Effector memory CD8-positive, alpha-beta T cell (primary cell): ENCODE results near the gene KDM2A.
A peak's percentile ranks its signal among the peaks of the same experiment; 100 is the strongest.
"Not testable (repeated sequence)": the region's sequence is repeated elsewhere in the genome, so short reads cannot be mapped to it uniquely, and the experiment has no call there.

ENCODE experiments used
- ATAC-seq: fragments of 150-1000 bp; cut with Tn5 transposase; replicated peaks from 2 replicates; pipeline ENCODE4 v1.10.0; 2021; ENCODE audit warnings: mild to moderate bottlenecking, moderate library complexity
- DNase-seq, 3 experiments: peaks; one replicate each; pipeline ENCODE4 v3.0.0; 2021
- H3K27ac Mint-ChIP-seq, 2 donors: one replicate each; pipeline ENCODE4 v1.8.0; 2022; ENCODE audit warnings: mild to moderate bottlenecking in 2 of 2, mixed read lengths in 2 of 2, moderate library complexity in 2 of 2
- H3K27me3 Mint-ChIP-seq, 2 donors: one replicate each; pipeline ENCODE4 v1.8.0; 2022; ENCODE audit warnings: mixed read lengths in 2 of 2
- H3K36me3 Mint-ChIP-seq: one replicate; pipeline ENCODE4 v1.8.0; 2022; ENCODE audit warnings: mild to moderate bottlenecking, moderate library complexity, mixed read lengths; ENCODE audit not compliant: insufficient read depth
- H3K4me1 Mint-ChIP-seq, 2 donors: one replicate each; pipeline ENCODE4 v1.8.0; 2022; ENCODE audit warnings: low read depth in 2 of 2, mixed read lengths in 2 of 2
- H3K4me3 Mint-ChIP-seq, 2 donors: one replicate each; pipeline ENCODE4 v1.8.0; 2022; ENCODE audit warnings: mild to moderate bottlenecking in 2 of 2, mixed read lengths in 2 of 2, moderate library complexity in 2 of 2
- H3K9me3 Mint-ChIP-seq, 2 donors: one replicate each; pipeline ENCODE4 v1.8.0; 2022; ENCODE audit warnings: mixed read lengths in 2 of 2

Gene KDM2A

DNA sequence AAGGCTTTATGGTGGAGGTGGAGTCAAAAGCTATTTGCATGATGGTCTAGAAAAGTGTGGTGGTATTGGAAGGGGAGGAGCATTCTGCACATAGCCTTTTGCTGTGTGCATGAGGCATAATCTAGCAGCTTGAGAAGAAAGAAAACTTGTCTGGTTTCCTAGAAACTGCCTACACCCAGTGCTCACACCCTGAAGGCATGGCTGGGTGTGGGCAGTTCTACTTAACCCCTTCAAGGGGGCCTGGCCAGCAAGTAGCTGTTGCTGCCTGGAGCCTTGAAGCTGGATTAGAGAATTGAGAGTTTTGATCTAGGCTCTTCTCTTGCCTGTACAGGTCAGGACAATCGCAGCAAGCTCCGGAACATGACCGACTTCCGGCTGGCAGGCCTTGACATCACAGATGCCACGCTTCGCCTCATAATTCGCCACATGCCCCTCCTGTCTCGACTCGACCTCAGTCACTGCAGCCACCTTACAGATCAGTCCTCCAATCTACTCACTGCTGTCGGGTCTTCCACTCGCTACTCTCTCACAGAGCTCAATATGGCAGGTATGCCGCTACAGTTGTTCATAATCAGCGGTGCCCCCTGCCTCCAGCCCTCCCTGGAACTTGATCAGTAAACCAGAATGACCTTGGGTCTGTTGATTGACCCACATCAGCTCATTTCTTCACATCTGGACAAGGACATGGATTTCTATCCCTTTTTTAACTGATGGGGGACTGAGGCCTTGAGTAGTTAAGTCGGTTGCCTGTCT, 135.0 kb downstream of the KDM2A start:
- DNase-seq, result no peak
- Mint-ChIP-seq H3K4me3 (peak overlapping the region in 1 of 2 donors; percentile 41), H3K36me3 (peaks cover 100% of the 10 kb centered on the region), H3K27ac (peak overlapping the region; percentile 16 to 82), H3K27me3 (no peaks in the 10 kb centered on the region), H3K9me3 (no peaks in the 10 kb centered on the region), H3K4me1 (peaks cover 16 to 38% of the 10 kb centered on the region in 2 donors)
- no peak for ATAC-seq

DNA sequence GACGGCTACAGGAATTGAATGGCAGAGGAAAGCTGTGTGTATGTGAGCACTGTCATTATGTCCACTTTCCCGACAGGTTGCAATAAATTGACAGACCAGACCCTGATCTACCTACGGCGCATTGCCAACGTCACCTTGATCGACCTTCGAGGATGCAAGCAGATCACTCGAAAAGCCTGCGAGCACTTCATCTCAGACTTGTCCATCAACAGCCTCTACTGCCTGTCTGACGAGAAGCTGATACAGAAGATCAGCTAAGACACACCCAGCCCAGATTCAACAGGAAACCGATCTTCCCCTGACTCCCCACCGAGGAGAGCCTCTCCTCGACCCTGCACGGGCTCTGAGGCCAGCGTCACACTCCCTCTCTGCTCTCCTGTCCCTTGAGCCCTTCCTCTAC, 135.7 kb downstream of the KDM2A start:
- H3K27ac Mint-ChIP-seq, result peak overlapping the region; percentile 54 to 82
- no peaks in the 10 kb centered on the region for H3K27me3 Mint-ChIP-seq
- H3K9me3 Mint-ChIP-seq, result no peaks in the 10 kb centered on the region

DNA sequence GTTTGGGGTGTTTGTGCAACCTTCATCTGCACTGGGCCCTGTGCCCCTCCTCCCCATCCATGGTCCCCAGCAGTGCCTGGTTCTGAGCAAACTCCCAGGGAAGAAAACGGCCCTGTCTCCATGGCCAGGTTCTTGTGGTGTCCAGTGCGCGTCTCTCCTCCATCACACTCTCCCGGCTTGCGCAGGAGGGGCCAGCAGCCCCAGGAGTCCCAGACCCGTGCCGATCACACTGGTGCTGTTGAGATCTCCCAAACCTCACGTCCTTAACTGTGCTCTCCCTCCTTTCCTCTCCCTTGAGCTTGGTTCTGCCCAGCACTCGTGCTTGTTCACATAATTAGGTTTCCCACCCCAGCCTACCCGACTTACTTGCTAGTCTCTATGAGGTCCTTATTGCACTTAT, 136.3 kb downstream of the KDM2A start:
- Mint-ChIP-seq H3K27me3 (no peaks in the 10 kb centered on the region), H3K4me1 (peaks cover 14 to 31% of the 10 kb centered on the region in 2 donors), H3K9me3 (no peaks in the 10 kb centered on the region), H3K36me3 (peaks cover 96% of the 10 kb centered on the region), H3K27ac (peak overlapping the region; percentile 54 to 82), H3K4me3 (no peak overlapping the region)
- ATAC-seq, result no peak
- no peak for DNase-seq

More for the DNA sequence above, 135.7 kb downstream of the KDM2A start:
- Mint-ChIP-seq H3K36me3 (peaks cover 100% of the 10 kb centered on the region), H3K4me3 (peak overlapping the region in 1 of 2 donors; percentile 41), H3K4me1 (peaks cover 13 to 32% of the 10 kb centered on the region in 2 donors)
- ATAC-seq (no peak), DNase-seq (no peak)

DNA sequence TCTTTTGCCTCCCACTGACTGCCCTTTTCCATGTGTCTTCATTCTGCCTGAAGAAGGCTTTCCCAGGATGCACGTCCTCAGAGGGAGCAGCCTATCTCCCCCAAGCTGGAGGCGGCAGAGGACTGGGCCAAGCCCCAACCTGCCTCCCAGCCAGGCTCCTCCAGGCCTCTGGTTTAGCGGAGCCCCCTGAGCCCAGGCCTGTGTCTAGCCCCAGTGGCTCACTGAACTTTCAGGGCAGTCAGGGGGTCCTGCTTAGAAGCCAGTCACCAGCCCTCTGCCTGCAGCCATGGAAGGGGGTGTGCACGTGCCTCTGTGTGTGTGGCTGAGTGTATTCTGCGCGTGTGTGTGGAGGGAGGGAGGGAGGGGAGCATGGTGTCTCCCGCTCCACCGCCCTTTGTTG, 136.8 kb downstream of the KDM2A start:
- H3K4me1 Mint-ChIP-seq, result peaks cover 14 to 27% of the 10 kb centered on the region in 2 donors
- ATAC-seq, result no peak
- H3K27me3 Mint-ChIP-seq, result no peaks in the 10 kb centered on the region
- H3K9me3 Mint-ChIP-seq, result no peaks in the 10 kb centered on the region
- DNase-seq, result no peak
- H3K27ac Mint-ChIP-seq, result peak overlapping the region; percentile 54 to 82
- peaks cover 91% of the 10 kb centered on the region for H3K36me3 Mint-ChIP-seq
- no peak overlapping the region for H3K4me3 Mint-ChIP-seq

DNA sequence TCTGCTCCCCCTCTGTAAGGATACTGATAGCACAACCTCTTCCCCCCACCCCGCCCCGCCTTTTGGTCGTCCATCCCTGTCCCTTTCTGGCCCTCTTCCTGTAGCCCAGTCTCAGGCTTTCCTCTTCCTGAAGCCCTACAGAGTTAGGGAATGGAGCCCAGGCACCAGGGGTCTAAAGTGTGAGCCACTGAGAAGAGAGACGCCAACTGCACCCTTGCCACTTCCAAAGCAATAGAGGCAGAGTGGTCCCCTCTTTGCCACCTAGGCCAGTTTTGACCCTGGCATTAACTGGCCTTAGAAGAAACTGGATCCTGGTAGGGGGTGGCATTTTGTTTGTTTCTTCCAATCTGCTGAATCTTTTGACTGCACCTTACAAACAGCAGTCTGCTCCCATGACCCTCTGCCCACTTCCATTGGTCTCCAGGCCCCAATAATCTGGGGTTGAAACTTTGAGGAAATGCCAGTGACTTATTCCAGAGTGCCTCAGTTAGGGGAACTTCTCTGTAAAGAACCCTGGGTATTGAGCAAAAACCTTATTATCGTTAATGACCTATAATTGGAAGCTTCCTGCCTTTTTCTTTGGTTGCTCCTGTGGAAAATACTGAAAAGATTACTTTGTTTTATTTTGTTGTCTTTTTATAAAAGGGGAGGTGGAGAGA, 137.5 kb downstream of the KDM2A start:
- peak overlapping the region; percentile 54 to 82 for H3K27ac Mint-ChIP-seq
- H3K4me3 Mint-ChIP-seq, result no peak overlapping the region
- H3K4me1 Mint-ChIP-seq, result peaks cover 14 to 22% of the 10 kb centered on the region in 2 donors
- peaks cover 84% of the 10 kb centered on the region for H3K36me3 Mint-ChIP-seq
- DNase-seq (no peak), ATAC-seq (no peak)
- H3K27me3 Mint-ChIP-seq, result no peaks in the 10 kb centered on the region
- no peaks in the 10 kb centered on the region for H3K9me3 Mint-ChIP-seq

DNA sequence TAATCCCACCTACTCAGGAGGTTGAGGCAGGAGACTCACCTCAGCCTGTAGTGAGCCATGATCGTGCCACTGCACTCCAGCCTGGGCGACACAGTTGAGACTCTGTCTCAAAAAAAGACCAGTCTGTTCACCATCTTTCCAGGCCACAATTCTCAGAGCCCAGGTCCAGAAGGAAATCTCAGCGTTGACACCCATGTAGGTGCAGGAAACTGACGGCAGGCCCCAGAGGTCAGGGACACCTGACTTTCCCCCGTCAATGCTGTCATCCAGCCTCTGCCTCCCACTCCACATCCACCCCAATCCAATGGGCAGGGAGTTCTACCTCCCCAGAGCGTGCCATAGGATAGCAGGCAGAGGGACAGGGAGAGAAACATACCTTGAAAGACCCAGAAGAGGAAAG, 141.3 kb downstream of the KDM2A start:
- DNase-seq (no peak), ATAC-seq (no peak)
- H3K9me3 Mint-ChIP-seq, result no peaks in the 10 kb centered on the region
- peaks cover 59% of the 10 kb centered on the region for H3K36me3 Mint-ChIP-seq
- H3K4me1 Mint-ChIP-seq, result peaks cover 23 to 26% of the 10 kb centered on the region in 2 donors
- H3K27me3 Mint-ChIP-seq, result no peaks in the 10 kb centered on the region
- H3K27ac Mint-ChIP-seq, result peak overlapping the region in 1 of 2 donors; percentile 41
- peak overlapping the region in 1 of 2 donors; percentile 42 for H3K4me3 Mint-ChIP-seq

DNA sequence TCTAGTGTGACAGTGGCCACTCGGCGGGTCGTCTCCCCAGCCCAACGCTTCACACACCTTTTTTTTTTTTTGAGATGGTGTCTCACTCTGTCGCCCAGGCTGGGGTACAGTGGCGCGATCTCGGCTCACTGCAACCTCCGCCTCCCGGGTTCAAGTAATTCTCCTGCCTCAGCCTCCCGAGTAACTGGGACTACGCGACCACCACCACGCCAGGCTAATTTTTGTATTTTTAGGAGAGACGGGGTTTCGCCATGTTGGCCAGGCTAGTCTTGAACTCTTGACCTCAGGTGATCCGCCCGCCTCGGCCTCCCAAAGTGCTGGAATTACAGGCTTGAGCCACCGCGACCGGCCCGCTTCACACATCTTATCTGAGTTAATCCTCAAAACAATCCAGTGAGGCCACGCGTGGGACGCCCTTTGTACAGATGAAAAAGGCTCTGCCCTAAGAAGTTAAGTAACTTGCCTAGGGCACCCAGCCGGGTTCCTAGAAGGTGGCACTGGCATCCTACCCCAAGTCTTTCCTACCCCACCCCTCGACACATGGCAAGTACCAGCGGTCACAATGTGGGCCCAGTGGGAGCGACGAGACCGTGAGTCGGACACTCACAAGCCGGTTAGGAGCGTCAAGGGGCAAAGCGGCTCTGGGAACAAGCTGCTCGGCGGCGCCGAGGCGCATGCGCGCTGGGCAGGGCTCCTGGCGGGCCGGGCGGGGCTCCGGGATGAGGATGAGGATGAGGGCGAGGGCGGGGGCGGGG, 142.0 kb downstream of the KDM2A start:
- Mint-ChIP-seq H3K36me3 (peaks cover 57% of the 10 kb centered on the region), H3K27ac (peak overlapping the region in 1 of 2 donors; percentile 41), H3K4me1 (peaks cover 27 to 29% of the 10 kb centered on the region in 2 donors), H3K4me3 (peak overlapping the region in 1 of 2 donors; percentile 42)
- H3K27me3 Mint-ChIP-seq, ATAC-seq, H3K9me3 Mint-ChIP-seq, DNase-seq: not testable (repeated sequence)

DNA sequence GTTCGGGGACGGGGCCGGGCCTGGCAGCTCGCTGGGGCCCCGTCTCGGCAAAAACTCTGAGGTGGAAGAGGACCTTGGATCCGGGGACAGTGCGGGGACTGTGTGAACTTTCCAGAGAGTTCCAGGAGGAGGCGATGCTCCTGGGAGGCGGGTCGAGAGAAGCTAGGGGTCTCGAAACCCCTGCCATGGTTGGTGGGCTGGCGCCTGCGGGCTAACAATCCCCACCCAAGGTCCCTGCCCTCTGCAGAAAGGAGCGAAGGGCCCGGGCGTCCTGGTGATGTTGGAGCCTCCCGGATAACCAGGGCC, 142.5 kb downstream of the KDM2A start:
- Mint-ChIP-seq H3K4me1 (peaks cover 27 to 30% of the 10 kb centered on the region in 2 donors), H3K9me3 (no peaks in the 10 kb centered on the region), H3K27ac (no peak overlapping the region), H3K36me3 (peaks cover 53% of the 10 kb centered on the region), H3K27me3 (no peaks in the 10 kb centered on the region), H3K4me3 (peak overlapping the region in 1 of 2 donors; percentile 46)
- DNase-seq, result no peak
- no peak for ATAC-seq

DNA sequence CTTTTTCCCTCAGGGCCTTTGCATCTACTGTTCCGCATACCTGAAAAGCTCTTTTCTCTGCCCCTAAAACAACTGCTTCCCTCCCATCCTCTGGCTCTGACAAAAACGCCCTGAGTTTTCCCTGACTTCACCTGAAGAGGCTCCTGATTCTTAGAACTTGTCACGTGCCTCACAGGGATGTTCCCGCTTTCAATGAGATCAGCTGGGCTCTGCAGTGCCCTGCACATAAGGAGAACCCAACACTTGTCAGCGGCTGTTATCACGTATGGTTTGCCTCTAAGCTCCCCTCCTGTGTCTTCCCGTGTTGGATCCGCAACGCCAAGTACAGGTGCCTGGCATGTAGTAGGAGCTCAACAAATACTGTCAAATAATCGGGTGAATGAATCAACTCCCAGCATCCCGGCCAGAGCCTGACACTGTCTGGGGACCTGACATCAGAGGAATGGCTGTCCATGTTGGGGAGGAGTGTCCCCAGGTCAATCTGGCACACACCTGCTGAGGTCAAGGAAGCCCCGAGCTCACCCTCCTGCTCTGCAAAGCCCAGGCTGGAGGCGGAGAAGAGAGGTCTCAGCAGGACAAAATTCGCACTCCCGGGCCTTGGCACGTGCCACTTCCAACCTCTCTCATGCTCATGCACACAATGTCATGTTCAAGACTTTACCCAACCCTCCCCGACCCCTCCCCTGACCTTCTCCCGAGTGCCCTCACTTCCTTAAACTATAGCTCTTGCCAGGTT, 143.1 kb downstream of the KDM2A start:
- H3K4me3 Mint-ChIP-seq, result peak overlapping the region; percentile 62 to 69
- H3K27me3 Mint-ChIP-seq, result no peaks in the 10 kb centered on the region
- DNase-seq (no peak), ATAC-seq (no peak)
- no peak overlapping the region for H3K27ac Mint-ChIP-seq
- H3K36me3 Mint-ChIP-seq, result peaks cover 50% of the 10 kb centered on the region
- H3K9me3 Mint-ChIP-seq, result no peaks in the 10 kb centered on the region
- H3K4me1 Mint-ChIP-seq, result peaks cover 28 to 31% of the 10 kb centered on the region in 2 donors

DNA sequence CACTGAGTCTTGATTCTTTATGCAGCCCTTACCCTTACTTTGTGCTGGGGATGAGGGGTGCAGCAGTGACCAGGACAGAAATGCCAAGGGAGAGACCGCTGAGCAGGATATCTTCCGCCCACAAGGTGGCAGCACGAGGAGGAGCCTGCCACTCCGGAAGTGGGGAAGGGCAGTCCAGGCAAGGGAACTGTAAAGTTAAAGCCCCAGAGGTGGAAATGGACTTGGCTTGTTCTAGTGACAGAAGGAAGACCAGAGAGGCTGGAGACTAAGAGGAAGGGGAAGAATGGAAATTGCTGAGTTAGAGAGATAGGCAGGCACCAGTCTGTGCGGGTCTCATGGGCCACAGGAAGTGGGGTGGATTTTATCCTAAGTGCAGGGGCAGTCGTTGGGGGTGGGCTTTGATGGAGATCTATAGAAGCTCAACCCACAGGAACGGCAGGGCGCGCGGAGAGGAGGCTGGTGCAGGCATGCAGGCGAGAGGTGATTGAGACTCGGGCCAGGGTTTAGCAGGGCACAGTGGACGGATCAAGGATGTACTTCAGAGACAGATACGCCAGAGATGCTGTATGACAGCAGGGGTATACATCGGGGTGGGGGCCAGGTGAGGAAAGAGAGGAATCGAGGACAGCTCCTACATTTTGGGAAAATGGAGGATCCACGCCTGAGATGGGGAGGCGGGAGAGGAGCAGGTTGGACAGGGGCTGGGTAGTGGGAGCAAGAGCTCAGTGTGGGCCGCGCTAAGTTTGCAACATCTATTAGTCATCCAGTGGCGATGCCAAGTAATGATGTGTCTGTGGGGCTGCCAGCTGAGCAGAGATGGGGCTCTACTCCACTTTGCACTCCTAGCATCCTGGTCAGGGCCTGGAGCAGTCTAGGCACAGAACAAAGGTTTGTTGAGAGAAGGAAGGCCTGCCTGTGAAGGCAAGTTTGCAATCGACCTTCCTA, 143.9 kb downstream of the KDM2A start:
- H3K4me3 Mint-ChIP-seq, result peak overlapping the region; percentile 62 to 69
- DNase-seq (peak; percentile 50 to 69 (median 55)), ATAC-seq (peak; percentile 18)
- H3K4me1 Mint-ChIP-seq, result peaks cover 37 to 40% of the 10 kb centered on the region in 2 donors
- no peaks in the 10 kb centered on the region for H3K9me3 Mint-ChIP-seq
- peaks cover 50% of the 10 kb centered on the region for H3K36me3 Mint-ChIP-seq
- no peaks in the 10 kb centered on the region for H3K27me3 Mint-ChIP-seq
- H3K27ac Mint-ChIP-seq, result peak overlapping the region in 1 of 2 donors; percentile 6

DNA sequence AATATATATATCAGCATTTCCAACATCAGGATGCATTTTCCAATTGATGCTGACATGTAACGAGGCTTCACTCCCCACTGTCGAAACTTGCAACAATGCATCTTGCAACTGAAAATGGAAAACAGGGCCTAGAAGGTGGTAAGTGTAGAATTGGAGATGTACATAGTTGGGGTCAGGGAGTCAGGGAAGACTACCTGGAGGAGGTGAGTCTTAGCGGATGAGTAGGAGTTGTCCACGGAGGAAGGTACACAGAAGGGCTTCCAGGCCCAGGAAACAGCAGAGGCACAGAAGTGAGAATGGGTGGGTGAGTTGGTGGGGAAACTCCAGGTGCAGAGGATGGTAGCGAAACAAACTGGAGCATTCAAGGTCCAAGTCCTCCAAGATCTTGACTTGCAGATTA, 145.2 kb downstream of the KDM2A start:
- Mint-ChIP-seq H3K9me3 (no peaks in the 10 kb centered on the region), H3K27ac (peak overlapping the region in 1 of 2 donors; percentile 83), H3K36me3 (peaks cover 44% of the 10 kb centered on the region), H3K27me3 (no peaks in the 10 kb centered on the region), H3K4me3 (peak overlapping the region in 1 of 2 donors; percentile 13), H3K4me1 (peaks cover 45 to 50% of the 10 kb centered on the region in 2 donors)
- ATAC-seq (no peak), DNase-seq (no peak)

DNA sequence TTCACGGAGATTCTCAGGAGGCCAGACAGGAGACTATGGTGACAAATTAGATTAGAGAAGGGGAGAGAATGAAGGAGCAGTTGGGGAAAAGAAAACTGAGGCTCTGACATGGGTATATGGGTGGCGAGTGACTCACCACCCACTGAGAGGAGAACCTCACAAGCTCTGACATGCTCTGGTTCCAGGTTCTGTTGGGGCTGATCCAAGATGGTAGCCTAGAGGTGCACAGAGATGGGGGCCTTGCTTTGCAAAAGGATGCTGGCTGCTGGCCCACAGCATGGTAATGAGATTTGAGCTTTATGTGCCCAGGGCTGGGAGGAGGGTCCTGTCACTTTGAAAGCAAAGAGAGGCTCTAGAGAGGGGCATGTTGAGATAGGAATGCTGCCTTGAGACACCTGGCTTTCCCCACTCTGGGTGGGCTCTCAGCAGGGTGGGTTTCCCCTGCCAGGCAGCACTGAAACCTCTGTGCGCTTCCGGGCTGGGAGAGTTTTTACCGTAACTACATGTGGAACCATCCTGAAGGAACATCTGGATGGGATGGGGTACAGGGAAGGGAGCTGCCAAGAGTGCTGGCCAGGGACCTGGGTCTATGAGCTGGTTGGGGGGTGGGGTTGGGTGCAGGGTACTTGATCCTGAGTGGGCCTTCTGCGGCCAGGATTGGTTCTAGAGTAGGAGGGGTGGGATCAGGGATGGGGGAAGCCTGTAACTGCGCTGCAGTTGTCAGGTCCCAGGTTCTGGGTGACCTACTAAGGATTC, 146.0 kb downstream of the KDM2A start:
- Mint-ChIP-seq H3K27me3 (no peaks in the 10 kb centered on the region), H3K4me3 (peak overlapping the region; percentile 77 to 82), H3K9me3 (no peaks in the 10 kb centered on the region), H3K27ac (peak overlapping the region; percentile 57 to 99), H3K4me1 (peaks cover 48 to 50% of the 10 kb centered on the region in 2 donors), H3K36me3 (peaks cover 43% of the 10 kb centered on the region)
- DNase-seq (no peak), ATAC-seq (no peak)
